IMR-90 (cell line): Measurements from ENCODE around the gene SEC14L1. TPM values are rescaled to one million over a fixed set of nuclear protein-coding genes. Genes with fewer than 3 reads are reported as not detected.
A peak's percentile ranks its signal among the peaks of the same experiment; 100 is the strongest.

ENCODE experiments used
- ATAC-seq: fragments of 200-7000 bp; cut with Tn5 transposase; 2 replicates; pipeline ENCODE4 v1.9.1; 2020; ENCODE audit warnings: low read depth, mild to moderate bottlenecking, moderate library complexity
- BruUV-seq: library from RNA; stranded (reverse); fragments of 400-500 nt; replicated peaks from 2 replicates; lab custom pipeline; 2021; lab: Mats Ljungman, UMichigan
- CTCF ChIA-PET: fragments of 300-600 bp; formaldehyde crosslinking; extraction: SDS; loops from one replicate; lab custom pipeline; 2021; ENCODE audit warnings: antibody characterized with exemption; lab: Yijun Ruan, JAX
- POLR2A ChIA-PET: fragments of 300-600 bp; sonication (Branson Sonifier 250); formaldehyde crosslinking; loops from one replicate; lab custom pipeline; 2022; ENCODE audit warnings: antibody characterized with exemption; ENCODE audit not compliant: unreplicated experiment; lab: Charles Lee
- DNase-seq: peaks from one replicate; pipeline ENCODE4 v3.0.0; 2013
- H2AFZ ChIP-seq: replicated peaks from 2 replicates; pipeline ENCODE3; 2013; ENCODE audit warnings: low read length, mild to moderate bottlenecking; ENCODE audit not compliant: poor library complexity
- H2AK5ac ChIP-seq: 2 replicates; pipeline ENCODE4 v1.6.1; 2013; ENCODE audit warnings: low read depth, low read length, inconsistent platforms
- H2AK9ac ChIP-seq: replicated peaks from 2 replicates; pipeline ENCODE3; 2013; ENCODE audit warnings: mild to moderate bottlenecking, low read depth, low read length, moderate library complexity; ENCODE audit not compliant: poor library complexity
- H2BK120ac ChIP-seq: 2 replicates; pipeline ENCODE4 v1.6.1; 2013; ENCODE audit warnings: low read depth, low read length, inconsistent platforms
- H2BK15ac ChIP-seq: 3 replicates; pipeline ENCODE4 v1.6.1; 2013; ENCODE audit warnings: low read depth, low read length, inconsistent platforms
- H2BK20ac ChIP-seq: 2 replicates; pipeline ENCODE4 v1.6.1; 2013; ENCODE audit warnings: low read depth, mild to moderate bottlenecking, inconsistent platforms, low read length, moderate library complexity
- H2BK5ac ChIP-seq: 2 replicates; pipeline ENCODE4 v1.6.1; 2013; ENCODE audit warnings: mild to moderate bottlenecking, low read depth, low read length, inconsistent platforms; ENCODE audit not compliant: poor library complexity, severe bottlenecking
- H3K14ac ChIP-seq: replicated peaks from 2 replicates; pipeline ENCODE4 v1.6.1; 2013; ENCODE audit warnings: low read depth, low read length, inconsistent platforms
- H3K18ac ChIP-seq: 2 replicates; pipeline ENCODE4 v1.6.1; 2013; ENCODE audit warnings: low read depth, low read length, control low read depth
- H3K23ac ChIP-seq: 2 replicates; pipeline ENCODE4 v1.6.1; 2013; ENCODE audit warnings: low read depth, low read length, inconsistent platforms
- H3K27ac ChIP-seq: 2 replicates; pipeline ENCODE4 v1.5.1; 2013; ENCODE audit warnings: mild to moderate bottlenecking, control low read depth, low read length; ENCODE audit not compliant: insufficient read depth
- H3K27me3 ChIP-seq: 2 replicates; pipeline ENCODE4 v1.6.1; 2013; ENCODE audit warnings: low read length; ENCODE audit not compliant: control insufficient read depth, insufficient read depth
- H3K36me3 ChIP-seq: 2 replicates; pipeline ENCODE4 v1.6.1; 2013; ENCODE audit warnings: low read length, mixed read lengths; ENCODE audit not compliant: control insufficient read depth, insufficient read depth
- H3K4ac ChIP-seq: 2 replicates; pipeline ENCODE4 v1.6.1; 2013; ENCODE audit warnings: low read depth, low read length, inconsistent platforms
- H3K4me1 ChIP-seq: 2 replicates; pipeline ENCODE4 v1.6.1; 2013; ENCODE audit warnings: low read length, mixed read lengths; ENCODE audit not compliant: control insufficient read depth, insufficient read depth
- H3K4me2 ChIP-seq: 2 replicates; pipeline ENCODE4 v1.6.1; 2013; ENCODE audit warnings: low read depth, mild to moderate bottlenecking, control low read depth, low read length, moderate library complexity
- H3K4me3 ChIP-seq: 2 replicates; pipeline ENCODE4 v1.5.1; 2013; ENCODE audit warnings: low read depth, mild to moderate bottlenecking, control low read depth, low read length, moderate library complexity; ENCODE audit not compliant: insufficient read depth
- H3K56ac ChIP-seq: 2 replicates; pipeline ENCODE4 v1.6.1; 2013; ENCODE audit warnings: low read length, inconsistent platforms; ENCODE audit not compliant: insufficient read depth; ENCODE audit errors: extremely low read depth
- H3K79me1 ChIP-seq, 2 experiments: 2 replicates each; pipeline ENCODE4 v1.6.1; 2013; ENCODE audit warnings: low read length in 2 of 2, inconsistent platforms in 1 of 2, low read depth in 1 of 2
- H3K9ac ChIP-seq: 2 replicates; pipeline ENCODE4 v1.6.1; 2013; ENCODE audit warnings: low read depth, low read length, control low read depth
- H3K9me1 ChIP-seq: 2 replicates; pipeline ENCODE4 v1.6.1; 2013; ENCODE audit warnings: low read length, inconsistent platforms; ENCODE audit not compliant: insufficient read depth
- H3K9me3 ChIP-seq: 2 replicates; pipeline ENCODE4 v1.6.1; 2013; ENCODE audit warnings: low read length; ENCODE audit not compliant: control insufficient read depth, insufficient read depth
- H4K20me1 ChIP-seq: 2 replicates; pipeline ENCODE4 v1.6.1; 2013; ENCODE audit warnings: low read length, inconsistent platforms; ENCODE audit not compliant: insufficient read depth
- H4K5ac ChIP-seq: 2 replicates; pipeline ENCODE4 v1.6.1; 2013; ENCODE audit warnings: mild to moderate bottlenecking, low read depth, low read length, control low read depth
- H4K8ac ChIP-seq, 2 experiments: 2 replicates each; pipeline ENCODE4 v1.6.1; 2013; ENCODE audit warnings: low read depth in 2 of 2, low read length in 2 of 2, control low read depth in 1 of 2, inconsistent platforms in 1 of 2
- H4K91ac ChIP-seq: 2 replicates; pipeline ENCODE4 v1.6.1; 2013; ENCODE audit warnings: low read depth, low read length, inconsistent platforms; ENCODE audit not compliant: insufficient read depth
- BHLHE40 ChIP-seq: fragments of 150-350 bp; IDR thresholded peaks from 2 replicates; pipeline ENCODE4 v1.6.1; 2016; ENCODE audit warnings: mild to moderate bottlenecking, low read depth, low read length
- CEBPB ChIP-seq: IDR thresholded peaks from 2 replicates; pipeline ENCODE4 v1.6.1; 2012; ENCODE audit warnings: low read depth, low read length, improper control_type of control experiment
- CHD1 ChIP-seq: IDR thresholded peaks from 2 replicates; pipeline ENCODE4 v1.6.1; 2012; ENCODE audit warnings: low read depth, low read length, improper control_type of control experiment
- FOS ChIP-seq: fragments of 150-350 bp; IDR thresholded peaks from 2 replicates; pipeline ENCODE4 v1.6.1; 2016; ENCODE audit warnings: low read depth, low read length
- MXI1 ChIP-seq: IDR thresholded peaks from 2 replicates; pipeline ENCODE4 v1.6.1; 2012; ENCODE audit warnings: low read depth, mild to moderate bottlenecking, low read length, moderate library complexity, borderline replicate concordance
- RCOR1 ChIP-seq: IDR thresholded peaks from 2 replicates; pipeline ENCODE4 v1.6.1; 2012; ENCODE audit warnings: mild to moderate bottlenecking, low read length, improper control_type of control experiment; ENCODE audit not compliant: insufficient replicate concordance
- SMC3 ChIP-seq: fragments of 150-350 bp; IDR thresholded peaks from 2 replicates; pipeline ENCODE4 v1.6.1; 2016; ENCODE audit warnings: low read depth, mild to moderate bottlenecking, antibody characterized with exemption, low read length, moderate library complexity
- WGBS, 2 experiments: methylation state at CpG; one replicate each; pipeline versions ENCODE4 v1.1.5 to v1.1.7; 2013; ENCODE audit warnings: missing lambda C conversion rate in 2 of 2; ENCODE audit not compliant: insufficient read length in 1 of 2; ENCODE audit errors: extremely low coverage in 2 of 2; 5-methylcytosine and 5-hydroxymethylcytosine counted together
- dilution Hi-C: fragments of 300-500 bp; cut with HindIII; formaldehyde crosslinking; loops from one replicate; pipeline ENCODE4 v1.14.3; 2018; ENCODE audit warnings: low sequenced_read_pairs; ENCODE audit not compliant: unreplicated experiment
- in situ Hi-C: fragments of 300-500 bp; cut with MboI; formaldehyde crosslinking; loops from 3 replicates; pipeline ENCODE4 v1.14.3; 2019; ENCODE audit warnings: low sequenced_read_pairs, inconsistent platforms, mixed read lengths
- intact Hi-C: fragments of 100-400 bp; cut with micrococcal nuclease; formaldehyde crosslinking; loops from 2 replicates; pipeline ENCODE4 v1.10.0; 2022
- polyA plus RNA-seq, 3 experiments: library from polyadenylated mRNA; depleted of rRNA; stranded (reverse); fragments of >200 nt; gene quantifications; 2 replicates each; pipeline ENCODE4 v1.2.3, GENCODE V29; 2012; ENCODE audit warnings: low replicate concordance in 1 of 3
- total RNA-seq: library from RNA; depleted of rRNA; stranded (reverse); fragments of >200 nt; gene quantifications from 2 replicates; pipeline ENCODE4 v1.2.3, GENCODE V29; 2012
- TF ChIP-seq, protein P1 (sequence below): fragments of 150-350 bp; IDR thresholded peaks from 2 replicates; pipeline ENCODE4 v1.6.1; 2016; ENCODE audit warnings: low read depth, mild to moderate bottlenecking, low read length, moderate library complexity, borderline replicate concordance

The SEC14L1 gene
- total and polyA plus RNA-seq, 2 of the 4 experiments (the other 2 are of a cell fraction): 24.9 to 35.8 TPM

DNA sequence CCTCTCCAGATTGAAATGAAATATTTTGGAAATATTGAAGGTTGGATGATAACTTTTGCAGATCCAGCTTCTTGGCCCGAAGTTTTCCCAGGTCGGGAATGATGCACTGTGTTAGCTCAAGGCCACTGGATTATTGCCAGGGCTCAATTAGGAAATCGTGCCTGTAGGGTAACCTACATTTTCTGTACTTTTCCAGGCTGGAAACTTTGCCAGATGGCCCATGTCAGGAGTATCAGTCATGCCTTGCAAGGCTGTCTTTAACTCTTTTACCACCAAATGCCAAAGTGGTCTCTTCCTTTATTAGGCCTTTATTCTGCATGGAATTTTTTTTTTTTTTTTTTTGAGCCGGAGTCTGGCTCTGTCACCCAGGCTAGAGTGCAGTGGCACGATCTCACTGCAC lies 8.9 kb upstream of the SEC14L1 start:
- dilution Hi-C loops: no loop called here
- H2AFZ ChIP-seq: no peak overlapping the region
- intact Hi-C loops: no loop called here
- peak overlapping the region in 1 of 2 experiments; percentile 1; a peak in 1 of 4 replicates for H4K8ac ChIP-seq
- H4K5ac ChIP-seq: no peak overlapping the region
- no peak overlapping the region for H2AK9ac ChIP-seq
- H3K4me2 ChIP-seq: no peak overlapping the region
- peaks cover 9% of the 10 kb centered on the region for H3K9me1 ChIP-seq
- no peaks in the 10 kb centered on the region for H3K27me3 ChIP-seq
- no peak overlapping the region for H3K27ac ChIP-seq
- DNase-seq (peak; percentile 70), ATAC-seq (no peak; the same call in 1 of the 2 replicates)
- no peak overlapping the region for H3K4me3 ChIP-seq
- no TSS peak for BruUV-seq
- WGBS, 2 experiments: 0% methylated on average over 2 of the region's 5 CpGs; no CpG with 5 or more reads in 1 of the 2 experiments
- H4K91ac ChIP-seq: no peak overlapping the region
- H3K14ac ChIP-seq: no peak overlapping the region
- no peak for TF ChIP-seq CEBPB
- TF ChIP-seq, protein P1, sequence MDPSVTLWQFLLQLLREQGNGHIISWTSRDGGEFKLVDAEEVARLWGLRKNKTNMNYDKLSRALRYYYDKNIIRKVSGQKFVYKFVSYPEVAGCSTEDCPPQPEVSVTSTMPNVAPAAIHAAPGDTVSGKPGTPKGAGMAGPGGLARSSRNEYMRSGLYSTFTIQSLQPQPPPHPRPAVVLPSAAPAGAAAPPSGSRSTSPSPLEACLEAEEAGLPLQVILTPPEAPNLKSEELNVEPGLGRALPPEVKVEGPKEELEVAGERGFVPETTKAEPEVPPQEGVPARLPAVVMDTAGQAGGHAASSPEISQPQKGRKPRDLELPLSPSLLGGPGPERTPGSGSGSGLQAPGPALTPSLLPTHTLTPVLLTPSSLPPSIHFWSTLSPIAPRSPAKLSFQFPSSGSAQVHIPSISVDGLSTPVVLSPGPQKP: no peak
- no peak for TF ChIP-seq SMC3
- no peak for TF ChIP-seq FOS
- TF ChIP-seq BHLHE40: no peak
- no peak for TF ChIP-seq RCOR1
- no peak for TF ChIP-seq MXI1
- TF ChIP-seq CHD1: no peak
- H3K23ac ChIP-seq: no peak overlapping the region
- H3K4ac ChIP-seq: peak overlapping the region; percentile 19; the same call in 1 of the 2 replicates
- CTCF ChIA-PET: no interaction called here
- no peak overlapping the region for H2BK120ac ChIP-seq
- 0 out of 2 replicates have a peak overlapping the region, but pooled peaks have one; percentile 82 for H2AK5ac ChIP-seq
- H3K56ac ChIP-seq: no peak overlapping the region
- in situ Hi-C loops: no loop called here
- H2BK15ac ChIP-seq: no peak overlapping the region
- H4K20me1 ChIP-seq: no peaks in the 10 kb centered on the region
- peaks cover 0 to 8% of the 10 kb centered on the region in 2 experiments; a peak in 2 of 4 replicates for H3K79me1 ChIP-seq
- POLR2A ChIA-PET: no interaction called here
- H2BK5ac ChIP-seq: no peak overlapping the region
- no peak overlapping the region for H3K18ac ChIP-seq
- peaks cover 16% of the 10 kb centered on the region for H3K4me1 ChIP-seq
- H3K36me3 ChIP-seq: no peaks in the 10 kb centered on the region
- H3K9me3 ChIP-seq: no peaks in the 10 kb centered on the region
- H3K9ac ChIP-seq: no peak overlapping the region
- no peak overlapping the region for H2BK20ac ChIP-seq
